Measurements from ENCODE around the gene LRRC8E.
A peak's percentile ranks its signal among the peaks of the same experiment; 100 is the strongest.

DNA sequence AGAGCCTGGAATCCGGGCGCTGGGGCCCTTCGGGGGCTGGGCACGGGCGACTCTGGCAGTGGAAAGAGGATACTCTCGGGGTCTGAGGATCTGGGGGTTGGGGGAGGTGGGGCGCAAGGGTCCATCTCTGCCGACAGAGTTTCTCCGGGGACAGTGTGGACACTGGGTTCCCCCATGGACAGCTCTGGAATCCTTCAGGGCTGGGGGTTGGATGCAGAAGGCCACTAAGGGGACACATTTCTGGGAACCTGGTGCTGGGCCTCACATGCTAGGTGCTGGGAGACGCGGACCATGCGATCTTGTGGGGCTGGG, 28.6 kb downstream of the LRRC8E start:
- TF ChIP-seq, protein P1, sequence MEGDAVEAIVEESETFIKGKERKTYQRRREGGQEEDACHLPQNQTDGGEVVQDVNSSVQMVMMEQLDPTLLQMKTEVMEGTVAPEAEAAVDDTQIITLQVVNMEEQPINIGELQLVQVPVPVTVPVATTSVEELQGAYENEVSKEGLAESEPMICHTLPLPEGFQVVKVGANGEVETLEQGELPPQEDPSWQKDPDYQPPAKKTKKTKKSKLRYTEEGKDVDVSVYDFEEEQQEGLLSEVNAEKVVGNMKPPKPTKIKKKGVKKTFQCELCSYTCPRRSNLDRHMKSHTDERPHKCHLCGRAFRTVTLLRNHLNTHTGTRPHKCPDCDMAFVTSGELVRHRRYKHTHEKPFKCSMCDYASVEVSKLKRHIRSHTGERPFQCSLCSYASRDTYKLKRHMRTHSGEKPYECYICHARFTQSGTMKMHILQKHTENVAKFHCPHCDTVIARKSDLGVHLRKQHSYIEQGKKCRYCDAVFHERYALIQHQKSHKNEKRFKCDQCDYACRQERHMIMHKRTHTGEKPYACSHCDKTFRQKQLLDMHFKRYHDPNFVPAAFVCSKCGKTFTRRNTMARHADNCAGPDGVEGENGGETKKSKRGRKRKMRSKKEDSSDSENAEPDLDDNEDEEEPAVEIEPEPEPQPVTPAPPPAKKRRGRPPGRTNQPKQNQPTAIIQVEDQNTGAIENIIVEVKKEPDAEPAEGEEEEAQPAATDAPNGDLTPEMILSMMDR (IDR thresholded peaks at IDR 0.05; ENCODE audit: insufficient read depth, low read depth, low read length) = no peak
- peak; percentile 85 for TF ChIP-seq EZH2 (IDR thresholded peaks at IDR 0.05; ENCODE audit: insufficient read depth, low read length)

Measured in astrocyte (in vitro differentiated cells and primary cell).